GM12878 (cell line): ENCODE measurements around the gene SRCIN1. TPM values are rescaled to one million over a fixed set of nuclear protein-coding genes. Genes with fewer than 3 reads are reported as not detected.

Experiments
- ATAC-seq: fragments of 200-7000 bp; cut with Tn5 transposase; 3 replicates; pipeline ENCODE4 v1.9.1; 2020; ENCODE audit warnings: mild to moderate bottlenecking, moderate library complexity
- BruUV-seq: library from RNA; stranded (reverse); fragments of 400-500 nt; replicated peaks from 2 replicates; lab custom pipeline; 2021; lab: Mats Ljungman, UMichigan
- CTCF ChIA-PET: fragments of 300-600 bp; sonication (Branson Sonifier 250); formaldehyde crosslinking; extraction: SDS; loops from one replicate; lab custom pipeline; 2021; ENCODE audit warnings: inconsistent platforms; lab: Yijun Ruan, JAX
- POLR2A ChIA-PET: fragments of 350-600 bp; formaldehyde crosslinking; extraction: SDS; loops from one replicate; lab custom pipeline; 2021; ENCODE audit warnings: inconsistent platforms; lab: Charles Lee
- RAD21 ChIA-PET: fragments of 300-600 bp; sonication (Branson Sonifier 250); formaldehyde crosslinking; loops from one replicate; lab custom pipeline; 2023; ENCODE audit warnings: antibody characterized with exemption; ENCODE audit not compliant: unreplicated experiment; lab: Charles Lee
- SMC1A ChIA-PET: fragments of 300-600 bp; sonication (Branson Sonifier 250); formaldehyde crosslinking; loops from one replicate; lab custom pipeline; 2023; ENCODE audit not compliant: unreplicated experiment, uncharacterized antibody; lab: Charles Lee
- DNase-seq: peaks from one replicate; pipeline ENCODE4 v3.0.0-alpha.2; 2011; ENCODE audit warnings: low read depth, low spot score
- FAIRE-seq: peaks from 3 replicates; lab custom pipeline; 2011; peaks lifted over from hg19 to GRCh38; lab: Jason Lieb, UNC
- H2AFZ ChIP-seq: 2 replicates; pipeline ENCODE4 v1.6.0; 2011; ENCODE audit warnings: low read depth, low read length, control low read depth; ENCODE audit not compliant: control insufficient read depth
- H3K27ac ChIP-seq: 2 replicates; pipeline ENCODE4 v1.5.1; 2011; ENCODE audit warnings: control low read depth; ENCODE audit not compliant: control insufficient read depth, insufficient read depth
- H3K27me3 ChIP-seq, 2 experiments: replicated peaks in 1 of 2; 2 replicates each; pipeline versions ENCODE4 v1.6.0 to v1.6.1; 2011; ENCODE audit warnings: low read length in 1 of 2; ENCODE audit not compliant: control insufficient read depth in 2 of 2, insufficient read depth in 2 of 2
- H3K36me3 ChIP-seq, 2 experiments: 2 replicates each; pipeline ENCODE4 v1.5.1; 2011; ENCODE audit warnings: low read length in 1 of 2; ENCODE audit not compliant: control insufficient read depth in 2 of 2, insufficient read depth in 2 of 2
- H3K4me1 ChIP-seq: 2 replicates; pipeline ENCODE4 v1.6.1; 2011; ENCODE audit warnings: mild to moderate bottlenecking, low read length, moderate library complexity, mixed read lengths; ENCODE audit not compliant: control insufficient read depth, insufficient read depth
- H3K4me2 ChIP-seq: 2 replicates; pipeline ENCODE4 v1.6.0; 2011; ENCODE audit warnings: control low read depth; ENCODE audit not compliant: control insufficient read depth, insufficient read depth
- H3K4me3 ChIP-seq: fragments of 200-600 bp; sonication (generic); 2 replicates; pipeline ENCODE4 v1.5.1; 2016
- H3K79me2 ChIP-seq: 2 replicates; pipeline ENCODE4 v1.6.0; 2011; ENCODE audit warnings: low read length; ENCODE audit not compliant: control insufficient read depth, insufficient read depth
- H3K9ac ChIP-seq: 2 replicates; pipeline ENCODE4 v1.8.0; 2011; ENCODE audit warnings: low read length, control low read depth, mixed read lengths; ENCODE audit not compliant: control insufficient read depth, insufficient read depth
- H3K9me3 ChIP-seq: replicated peaks from 3 replicates; pipeline ENCODE4 v1.5.1; 2011; ENCODE audit warnings: mild to moderate bottlenecking, low read length; ENCODE audit not compliant: control insufficient read depth, insufficient read depth
- H4K20me1 ChIP-seq: 2 replicates; pipeline ENCODE4 v1.6.0; 2011; ENCODE audit not compliant: control insufficient read depth, insufficient read depth
- BCL11A ChIP-seq: IDR thresholded peaks from 2 replicates; pipeline ENCODE4 v1.6.1; 2011; ENCODE audit warnings: low read depth, low read length
- BHLHE40 ChIP-seq, 2 experiments: fragments of 450-650 bp in 1 of 2; IDR thresholded peaks; 2 replicates each; pipeline ENCODE4 v1.6.1; 2011 to 2017; ENCODE audit warnings: low read depth in 2 of 2, borderline replicate concordance in 1 of 2, improper control_type of control experiment in 1 of 2, low read length in 1 of 2, mild to moderate bottlenecking in 1 of 2
- CEBPB ChIP-seq, 2 experiments: fragments of 150-350 bp in 1 of 2; IDR thresholded peaks; 2 replicates each; pipeline ENCODE4 v1.6.1; 2012 to 2014; ENCODE audit warnings: low read depth in 2 of 2, low read length in 2 of 2, borderline replicate concordance in 1 of 2, inconsistent platforms in 1 of 2
- CHD4 ChIP-seq: fragments of 200-600 bp; sonication (generic); IDR thresholded peaks from 2 replicates; pipeline ENCODE4 v1.6.1; 2016; ENCODE audit warnings: mild to moderate bottlenecking
- IKZF1 ChIP-seq: fragments of 450-650 bp; conservative IDR thresholded peaks from 2 replicates; pipeline ENCODE4 v1.6.1; 2017; ENCODE audit warnings: antibody characterized with exemption, mild to moderate bottlenecking
- MEF2A ChIP-seq: IDR thresholded peaks from 2 replicates; pipeline ENCODE4 v1.6.1; 2011; ENCODE audit warnings: low read depth, mild to moderate bottlenecking, low read length, moderate library complexity; ENCODE audit not compliant: insufficient read depth
- NFXL1 ChIP-seq: fragments of 450-650 bp; IDR thresholded peaks from 2 replicates; pipeline ENCODE4 v1.6.1; 2017; ENCODE audit warnings: antibody characterized with exemption, mild to moderate bottlenecking, borderline replicate concordance
- PRDM15 ChIP-seq: fragments of 450-650 bp; formaldehyde crosslinking; IDR thresholded peaks from 2 replicates; pipeline ENCODE4 v1.4.0; 2020; ENCODE audit warnings: mild to moderate bottlenecking, moderate library complexity
- ZNF24 ChIP-seq: fragments of 450-650 bp; IDR thresholded peaks from 2 replicates; pipeline ENCODE4 v1.6.1; 2017; ENCODE audit warnings: antibody characterized with exemption, mild to moderate bottlenecking
- WGBS: methylation state at CpG from one replicate; pipeline ENCODE4 v1.1.6; 2016; ENCODE audit warnings: low lambda C conversion rate; ENCODE audit not compliant: insufficient replicate concordance, insufficient coverage; ENCODE audit errors: missing lambda C conversion rate; 5-methylcytosine and 5-hydroxymethylcytosine counted together
- in situ Hi-C: fragments of 300-500 bp; cut with MboI; formaldehyde crosslinking; loops from 9 replicates; pipeline ENCODE4 v1.14.3; 2018; ENCODE audit warnings: mixed read lengths
- intact Hi-C: fragments of 100-400 bp; cut with micrococcal nuclease; formaldehyde crosslinking; loops from one replicate; pipeline ENCODE4 v1.14.2; 2022; ENCODE audit not compliant: unreplicated experiment
- polyA plus RNA-seq, 11 experiments: library from polyadenylated mRNA; depleted of rRNA in 4 of 11; unstranded in 6 of 11; stranded (reverse) in 5 of 11; fragments of >200 nt; fragmentation: Nextera tagmentation in 4 of 11; fragmentation: Illumina TruSeq in 1 of 11; extraction: Ambion mirVana in 4 of 11; extraction: Trizol in 1 of 11; gene quantifications; 1 replicate in 1 of 11; 2 replicates in 10 of 11; pipeline versions ENCODE4 v1.2.1 to v1.2.3, GENCODE V29; 2011 to 2016; ENCODE audit warnings: inconsistent platforms in 2 of 11, missing spikeins in 2 of 11, low read depth in 1 of 11
- total RNA-seq, 4 experiments: library from RNA; depleted of rRNA in 3 of 4; stranded (reverse); fragments of >200 nt in 3 of 4; fragmentation: Illumina TruSeq in 1 of 4; extraction: Trizol in 1 of 4; gene quantifications; 2 replicates each; pipeline versions ENCODE4 v1.2.1 to v1.2.3, GENCODE V29; 2013 to 2021
- TF ChIP-seq, protein P1 (sequence below): fragments of 450-650 bp; IDR thresholded peaks from 2 replicates; pipeline ENCODE4 v1.6.1; 2018; ENCODE audit warnings: borderline replicate concordance, mild to moderate bottlenecking; ENCODE audit not compliant: partially characterized antibody

Gene SRCIN1
- total and polyA plus RNA-seq, 10 of the 15 experiments (the other 5 are each of a cell fraction or from before 2014, with no cell fraction given) = under 0.01 to 0.74 (median 0.20) TPM; not detected in 3

DNA sequence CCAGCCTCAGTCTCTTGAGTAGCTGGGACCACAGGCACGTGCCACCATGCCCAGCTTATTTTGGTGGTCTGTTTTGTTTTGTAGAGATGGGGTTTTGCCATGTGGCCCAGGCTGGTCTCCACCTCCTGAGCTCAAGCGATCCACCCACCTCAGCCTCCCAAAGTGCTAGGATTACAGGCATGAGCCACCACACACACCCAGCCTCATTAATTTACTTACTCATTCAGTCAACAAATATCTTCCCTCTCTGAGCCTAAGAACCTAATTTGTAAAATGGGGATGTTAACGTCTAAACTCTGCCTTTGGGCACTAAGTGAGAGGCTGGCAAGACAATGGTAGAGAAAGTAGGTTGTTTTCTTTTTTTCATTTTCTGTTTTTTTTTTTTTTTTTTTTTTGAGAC, 22.6 kb downstream of the SRCIN1 start:
- CTCF ChIA-PET = interaction anchor here (0.8 to 11.8 kb wide), 12 partner anchors 10 to 160 kb away, joined by 3 to 187 read pairs (median 4); no protein-coding TSS in a partner anchor
- no TSS peak for BruUV-seq
- ATAC-seq = no peak

DNA sequence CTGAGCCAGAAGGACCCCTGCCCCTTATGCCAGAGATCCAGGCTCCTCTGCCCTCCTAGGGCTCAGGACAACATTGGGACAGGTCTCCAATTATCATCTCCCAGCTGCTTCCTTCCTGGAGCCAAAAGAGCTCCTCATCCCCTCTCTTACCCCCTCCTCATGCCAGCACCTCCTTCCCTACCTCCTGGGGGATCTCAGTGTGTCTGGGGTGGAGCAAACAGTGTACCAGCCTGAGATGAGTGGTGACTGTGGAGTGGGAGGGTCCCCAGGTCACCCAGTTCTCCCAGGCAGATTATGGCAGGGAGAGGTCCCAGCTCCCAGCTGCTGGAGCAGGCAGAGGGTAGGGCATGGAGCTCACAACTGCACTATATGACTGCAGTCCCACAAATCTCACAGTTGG, 23.7 kb downstream of the SRCIN1 start:
- Histone ChIP-seq H3K4me2 (no peak overlapping the region), H3K27me3 (peaks cover 11 to 18% of the 10 kb centered on the region in 2 experiments), H3K27ac (no peak overlapping the region), H3K79me2 (no peaks in the 10 kb centered on the region), H3K36me3 (no peaks in the 10 kb centered on the region), H2AFZ (no peak overlapping the region), H3K4me1 (peaks cover 2% of the 10 kb centered on the region), H4K20me1 (no peaks in the 10 kb centered on the region), H3K9me3 (no peaks in the 10 kb centered on the region), H3K9ac (no peak overlapping the region), H3K4me3 (no peak overlapping the region)
- BruUV-seq = no TSS peak
- ChIA-PET CTCF (interaction anchor here (0.8 to 11.8 kb wide), 10 partner anchors 21 to 226 kb away, joined by 3 to 187 read pairs (median 4); no protein-coding TSS in a partner anchor), SMC1A (interaction anchor here (0.9 to 5.3 kb wide), 5 partner anchors 10 to 85 kb away, joined by 3 to 54 read pairs (median 8); no protein-coding TSS in a partner anchor), POLR2A (no interaction called here), RAD21 (interaction anchor here (0.6 to 11.0 kb wide), 7 partner anchors 23 to 454 kb away, joined by 3 to 130 read pairs (median 3); no protein-coding TSS in a partner anchor)
- no peak for DNase-seq
- ATAC-seq = no peak
- intact Hi-C loops (loop anchor here (5.0 to 10.0 kb wide), 2 partner anchors 85 to 157 kb away; partner anchors contain the start of gene ARHGAP23), in situ Hi-C loops (loop anchor here (5.0 kb wide), 1 partner anchor 90 kb away; no protein-coding TSS in a partner anchor)
- FAIRE-seq = no peak
- TF ChIP-seq PRDM15 (no peak), CHD4 (no peak), NFXL1 (no peak), ZNF24 (no peak), MEF2A (no peak), CEBPB (IDR thresholded peaks at IDR 0.05; ENCODE audit: borderline replicate concordance in 1 of 2, low read depth in 2 of 2, low read length in 2 of 2) (no peak), IKZF1 (no peak)
- TF ChIP-seq, protein P1, sequence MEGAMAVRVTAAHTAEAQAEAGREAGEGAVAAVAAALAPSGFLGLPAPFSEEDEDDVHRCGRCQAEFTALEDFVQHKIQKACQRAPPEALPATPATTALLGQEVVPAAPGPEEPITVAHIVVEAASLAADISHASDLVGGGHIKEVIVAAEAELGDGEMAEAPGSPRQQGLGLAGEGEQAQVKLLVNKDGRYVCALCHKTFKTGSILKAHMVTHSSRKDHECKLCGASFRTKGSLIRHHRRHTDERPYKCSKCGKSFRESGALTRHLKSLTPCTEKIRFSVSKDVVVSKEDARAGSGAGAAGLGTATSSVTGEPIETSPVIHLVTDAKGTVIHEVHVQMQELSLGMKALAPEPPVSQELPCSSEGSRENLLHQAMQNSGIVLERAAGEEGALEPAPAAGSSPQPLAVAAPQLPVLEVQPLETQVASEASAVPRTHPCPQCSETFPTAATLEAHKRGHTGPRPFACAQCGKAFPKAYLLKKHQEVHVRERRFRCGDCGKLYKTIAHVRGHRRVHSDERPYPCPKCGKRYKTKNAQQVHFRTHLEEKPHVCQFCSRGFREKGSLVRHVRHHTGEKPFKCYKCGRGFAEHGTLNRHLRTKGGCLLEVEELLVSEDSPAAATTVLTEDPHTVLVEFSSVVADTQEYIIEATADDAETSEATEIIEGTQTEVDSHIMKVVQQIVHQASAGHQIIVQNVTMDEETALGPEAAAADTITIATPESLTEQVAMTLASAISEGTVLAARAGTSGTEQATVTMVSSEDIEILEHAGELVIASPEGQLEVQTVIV = no peak

More for the DNA sequence above, 22.6 kb downstream of the SRCIN1 start:
- no peak overlapping the region for H3K4me2 ChIP-seq
- SMC1A ChIA-PET = interaction anchor here (0.7 to 5.3 kb wide), 5 partner anchors 12 to 84 kb away, joined by 3 to 54 read pairs (median 8); no protein-coding TSS in a partner anchor
- POLR2A ChIA-PET = interaction anchor here (0.7 kb wide), 1 partner anchor 24 kb away, joined by 3 read pairs; no protein-coding TSS in a partner anchor
- RAD21 ChIA-PET = interaction anchor here (1.1 to 11.0 kb wide), 4 partner anchors 24 to 81 kb away, joined by 3 to 130 read pairs (median 22); no protein-coding TSS in a partner anchor
- no peak overlapping the region for H3K9ac ChIP-seq
- H3K27ac ChIP-seq = no peak overlapping the region
- intact Hi-C loops (loop anchor here (5.0 to 10.0 kb wide), 2 partner anchors 84 to 158 kb away; partner anchors contain the start of gene ARHGAP23), in situ Hi-C loops (loop anchor here (5.0 kb wide), 1 partner anchor 91 kb away; no protein-coding TSS in a partner anchor)
- no peaks in the 10 kb centered on the region for H3K79me2 ChIP-seq
- FAIRE-seq (no peak), DNase-seq (no peak)
- no peak overlapping the region for H3K4me3 ChIP-seq
- H2AFZ ChIP-seq = no peak overlapping the region
- H3K4me1 ChIP-seq = peaks cover 8% of the 10 kb centered on the region
- H4K20me1 ChIP-seq = no peaks in the 10 kb centered on the region
- H3K36me3 ChIP-seq = no peaks in the 10 kb centered on the region
- peaks cover 7 to 9% of the 10 kb centered on the region in 2 experiments; a peak in 3 of 4 replicates for H3K27me3 ChIP-seq
- TF ChIP-seq BCL11A = no peak
- TF ChIP-seq BHLHE40 (IDR thresholded peaks at IDR 0.05; ENCODE audit: borderline replicate concordance in 1 of 2, low read depth in 2 of 2, low read length in 1 of 2) = peak in 1 of 2 experiments; percentile 48; a peak in 2 of 4 replicates
- WGBS = 14% methylated on average over 3 of the region's 3 CpGs
- no peaks in the 10 kb centered on the region for H3K9me3 ChIP-seq
